Activated effector memory CD4-positive, alpha-beta T cell treated with anti-CD3 and anti-CD28 coated beads, Interleukin-2, amount 50 U/mL, for 16 hours (primary cell): ENCODE data around the gene AP1M2.
A peak's percentile ranks its signal among the peaks of the same experiment; 100 is the strongest.
"Not testable (repeated sequence)": the region's sequence is repeated elsewhere in the genome, so short reads cannot be mapped to it uniquely, and the experiment has no call there.

Experiments
- DNase-seq: peaks from one replicate; pipeline ENCODE4 v3.0.0-alpha.2; 2020

AP1M2 gene

GRCh38 chr19:10600149-10600548 is 13.0 kb upstream of the AP1M2 start:
- no peak for DNase-seq

DNA sequence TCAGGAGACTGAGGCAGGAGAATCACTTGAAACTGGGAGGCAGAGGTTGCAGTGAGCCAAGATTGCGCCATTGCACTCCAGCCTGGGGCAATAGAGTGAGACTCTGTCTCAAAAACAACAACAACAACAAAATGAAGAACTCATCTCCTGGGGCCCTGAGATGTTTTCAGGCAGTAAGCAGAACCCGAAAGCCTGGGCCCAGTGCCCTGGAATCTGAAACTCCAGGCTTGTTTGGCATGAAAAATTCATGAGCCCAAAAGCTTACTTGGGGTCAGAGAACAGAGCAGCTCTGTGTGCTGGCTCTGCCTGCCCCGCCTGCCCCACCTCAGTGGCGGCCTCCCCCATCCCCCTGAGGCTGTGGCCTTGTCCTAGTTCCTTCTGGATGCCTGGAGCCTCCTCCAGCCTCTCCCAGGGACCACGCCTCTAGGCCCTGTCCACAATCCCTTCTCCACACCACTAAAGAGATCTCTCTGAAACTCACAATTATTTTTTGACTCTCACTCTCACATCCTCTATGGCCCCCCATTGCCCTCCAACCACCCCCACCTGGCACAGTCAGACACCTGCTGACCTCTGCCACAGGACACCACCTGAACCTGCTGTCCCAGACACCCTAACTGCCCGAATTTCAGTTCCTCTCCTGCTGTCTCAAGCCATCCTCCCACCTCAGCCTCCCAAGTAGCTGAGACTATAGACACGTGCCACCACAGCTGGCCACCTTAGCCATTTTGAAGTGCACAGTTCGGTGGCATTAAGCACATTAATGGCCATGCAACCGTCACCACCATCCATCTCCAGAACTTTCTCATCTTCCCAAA is 6.9 kb upstream of the AP1M2 start:
- no peak for DNase-seq

GRCh38 chr19:10593148-10593547 is 6.0 kb upstream of the AP1M2 start:
- no peak for DNase-seq

- no peak for DNase-seq
Measured at GRCh38 chr19:10587839-10588150, 683 bp upstream of the AP1M2 start.

GRCh38 chr19:10586396-10586795 is 716 bp downstream of the AP1M2 start:
- no peak for DNase-seq

DNA sequence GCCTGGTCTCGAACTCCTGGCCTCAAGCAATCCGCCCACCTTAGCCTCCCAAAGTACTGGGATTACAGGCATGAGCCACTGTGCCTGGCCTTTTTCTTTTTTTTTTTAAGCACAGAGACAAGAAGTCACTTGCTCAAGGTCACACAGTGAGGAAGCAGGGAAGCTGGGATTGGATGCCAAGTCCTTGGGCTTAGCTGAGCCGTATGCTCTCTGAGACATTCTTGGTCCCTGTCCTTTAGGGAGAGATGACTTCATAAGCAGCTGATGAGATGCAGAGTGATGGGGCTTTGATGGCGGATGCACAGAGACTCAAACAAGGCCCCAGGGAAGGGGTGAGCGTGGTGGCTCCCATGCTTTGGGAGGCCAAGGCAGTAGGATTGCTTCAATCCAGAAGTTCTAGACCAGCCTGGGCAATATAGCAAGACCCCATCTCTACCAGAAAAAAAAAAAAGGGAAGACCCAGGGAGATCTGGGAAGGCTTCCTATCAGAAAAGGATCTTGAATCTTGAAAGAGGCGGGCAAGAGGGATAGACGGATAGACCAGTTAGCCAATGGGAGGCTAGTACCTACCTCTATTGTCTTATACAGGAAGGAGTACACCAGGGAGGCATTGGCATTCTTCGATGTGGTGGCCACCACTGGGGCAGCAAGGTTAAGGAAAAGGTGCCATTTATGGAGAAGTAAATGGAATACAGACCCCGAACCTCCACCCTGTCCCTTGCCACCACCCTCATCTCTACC is 3.9 kb downstream of the AP1M2 start:
- no peak for DNase-seq

DNA sequence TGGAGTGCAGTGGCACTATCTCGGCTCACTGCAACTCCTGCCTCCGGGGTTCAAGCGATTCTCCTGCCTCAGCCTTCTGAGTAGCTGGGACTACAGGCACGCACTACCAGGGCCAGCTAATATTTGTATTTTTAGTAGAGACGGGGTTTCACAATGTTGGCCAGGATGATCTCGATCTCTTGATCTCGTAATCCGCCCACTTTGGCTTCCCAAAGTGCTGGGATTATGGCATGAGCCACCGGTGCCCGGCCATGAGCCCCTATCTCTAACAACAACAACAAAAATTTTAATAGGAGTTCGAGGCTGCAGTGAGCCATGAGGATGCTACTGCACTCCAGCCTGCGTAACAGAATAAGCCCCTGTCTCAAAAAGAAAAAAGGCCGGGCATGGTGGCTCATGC is 5.0 kb downstream of the AP1M2 start:
- no peak for DNase-seq

GRCh38 chr19:10580979-10581631 is 6.0 kb downstream of the AP1M2 start:
- peak; percentile 94 for DNase-seq

- no peak for DNase-seq
Measured at GRCh38 chr19:10577951-10578350, 9.2 kb downstream of the AP1M2 start.

DNA sequence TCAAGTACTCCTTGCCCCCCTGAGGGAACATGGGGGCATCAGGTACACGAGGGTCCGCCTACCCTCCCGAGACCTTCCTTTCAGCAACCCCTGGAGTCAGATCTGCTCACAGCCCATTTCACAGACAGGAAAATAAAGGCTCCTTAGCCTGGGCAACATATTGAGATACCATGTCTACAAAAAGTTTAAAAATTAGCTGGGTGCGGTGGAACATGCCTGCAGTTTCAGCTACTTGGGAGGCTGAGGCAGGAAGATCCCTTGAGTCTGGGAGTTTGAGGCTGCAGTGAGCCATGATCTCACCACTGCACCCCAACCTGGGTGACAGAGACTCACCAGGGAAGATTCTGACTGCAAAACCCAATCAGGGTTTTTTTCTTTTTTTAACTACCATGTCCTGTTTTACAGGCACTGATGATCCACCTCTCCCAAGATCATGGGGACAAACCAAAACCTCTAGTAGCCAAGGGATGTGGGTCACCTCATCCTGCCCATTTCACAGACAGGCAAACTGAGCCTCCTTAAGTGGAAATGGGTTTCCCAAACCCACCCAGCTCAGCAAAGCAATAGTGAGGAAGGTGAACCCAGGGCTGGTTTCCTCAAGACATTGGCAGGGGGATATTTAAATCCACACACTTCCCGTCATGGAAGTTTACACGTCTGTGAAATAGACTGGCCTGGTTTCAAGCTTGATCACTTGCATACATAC is 11.9 kb downstream of the AP1M2 start:
- DNase-seq: no peak

DNA sequence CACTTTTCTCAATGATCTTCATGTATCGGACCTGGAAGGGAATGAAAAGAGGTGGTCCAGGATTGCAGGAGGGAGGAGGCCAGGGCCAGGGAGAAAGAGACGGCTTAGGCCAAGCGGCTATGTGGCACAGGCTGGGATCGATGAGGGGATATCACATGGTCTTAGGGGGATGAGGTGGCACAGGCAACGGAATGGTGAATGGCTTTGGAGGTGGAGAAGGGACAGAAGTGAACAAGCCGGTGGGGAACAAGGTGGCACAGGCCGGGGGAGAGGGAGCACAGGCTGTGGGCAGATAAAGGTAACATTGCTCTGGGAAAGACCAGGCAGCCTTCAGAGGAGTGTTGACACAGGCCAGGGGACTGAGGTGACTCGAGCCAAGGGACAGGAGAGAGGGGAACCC is 12.7 kb downstream of the AP1M2 start:
- DNase-seq: no peak

- DNase-seq: not testable (repeated sequence)
Measured at GRCh38 chr19:10573793-10574192, 13.3 kb downstream of the AP1M2 start.

GRCh38 chr19:10568826-10569651 is 18.1 kb downstream of the AP1M2 start, which contains the start of gene CDKN2D:
CDKN2D (minus strand) TSS chr19:10568979; CDS start chr19:10568653, 326 bp downstream.
- peak; percentile 100 for DNase-seq

DNA sequence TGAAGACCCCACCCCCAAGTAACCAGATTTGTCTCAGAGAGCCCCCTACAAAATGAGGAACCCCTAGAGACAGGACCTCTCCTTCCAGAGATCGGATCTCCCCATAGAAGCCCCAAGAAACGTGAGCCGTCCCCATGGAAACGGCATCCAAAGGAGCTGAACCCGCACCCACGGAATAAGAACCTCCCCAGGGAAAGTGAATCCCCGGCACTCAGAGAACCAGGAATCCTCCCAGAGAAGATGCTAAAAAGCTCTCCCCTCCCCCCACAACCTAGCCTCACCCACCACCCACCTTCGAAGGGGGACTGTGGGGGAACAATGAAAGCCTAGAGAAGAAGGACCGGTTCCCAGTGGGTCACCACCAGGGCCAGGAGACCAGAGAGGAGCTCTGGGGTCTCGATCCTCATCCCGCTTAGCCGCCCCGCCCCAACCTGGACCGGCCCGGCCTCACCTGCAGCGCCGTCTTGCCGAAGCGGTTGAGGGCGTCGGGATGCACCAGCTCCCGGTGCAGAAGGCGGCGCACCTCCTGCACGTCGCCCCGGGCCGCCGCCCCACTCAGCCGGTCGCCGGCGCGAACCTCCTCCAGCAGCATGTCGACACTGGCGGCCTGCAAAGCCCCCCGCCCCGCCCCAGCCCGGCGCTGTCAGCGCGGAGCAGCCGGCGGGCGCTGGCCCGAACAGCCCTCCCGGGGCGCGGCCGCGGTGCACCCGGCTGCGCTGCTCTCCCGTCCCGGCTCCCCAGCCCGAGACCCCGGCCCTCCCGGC is 18.9 kb downstream of the AP1M2 start:
- peak; percentile 86 for DNase-seq

DNA sequence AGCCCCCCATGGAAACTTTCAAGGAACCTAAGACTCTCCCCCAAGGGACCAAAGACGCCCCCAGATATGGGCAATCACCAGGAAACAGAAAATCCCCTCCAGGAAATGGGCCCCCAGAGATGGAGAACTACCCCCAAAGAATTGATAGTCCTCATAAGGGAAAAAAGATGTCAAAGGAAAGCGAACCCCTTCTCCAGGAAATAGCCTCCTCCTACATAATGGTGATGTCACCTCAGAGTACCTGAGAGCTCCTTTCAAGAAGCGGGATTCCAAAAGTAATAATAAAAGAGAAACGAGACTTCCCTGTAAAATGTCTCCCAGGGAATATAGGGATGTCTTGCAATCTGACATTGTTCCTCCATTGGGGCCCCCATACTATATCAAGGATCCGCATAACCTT is 19.5 kb downstream of the AP1M2 start:
- no peak for DNase-seq

- DNase-seq: peak; percentile 81
Measured at GRCh38 chr19:10566658-10567410, 20.3 kb downstream of the AP1M2 start.

DNA sequence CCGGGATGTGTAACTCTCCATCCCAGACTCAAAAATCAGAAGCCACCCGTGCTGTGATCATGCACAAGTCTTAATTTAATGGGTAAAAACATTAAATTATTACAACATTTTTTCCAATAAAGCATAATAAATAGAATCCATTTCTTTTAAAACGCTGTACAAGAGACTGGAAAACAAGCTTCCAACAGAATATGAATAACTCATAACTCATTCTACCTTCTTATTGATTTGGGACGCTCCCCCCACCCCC is 20.8 kb downstream of the AP1M2 start:
- no peak for DNase-seq

DNA sequence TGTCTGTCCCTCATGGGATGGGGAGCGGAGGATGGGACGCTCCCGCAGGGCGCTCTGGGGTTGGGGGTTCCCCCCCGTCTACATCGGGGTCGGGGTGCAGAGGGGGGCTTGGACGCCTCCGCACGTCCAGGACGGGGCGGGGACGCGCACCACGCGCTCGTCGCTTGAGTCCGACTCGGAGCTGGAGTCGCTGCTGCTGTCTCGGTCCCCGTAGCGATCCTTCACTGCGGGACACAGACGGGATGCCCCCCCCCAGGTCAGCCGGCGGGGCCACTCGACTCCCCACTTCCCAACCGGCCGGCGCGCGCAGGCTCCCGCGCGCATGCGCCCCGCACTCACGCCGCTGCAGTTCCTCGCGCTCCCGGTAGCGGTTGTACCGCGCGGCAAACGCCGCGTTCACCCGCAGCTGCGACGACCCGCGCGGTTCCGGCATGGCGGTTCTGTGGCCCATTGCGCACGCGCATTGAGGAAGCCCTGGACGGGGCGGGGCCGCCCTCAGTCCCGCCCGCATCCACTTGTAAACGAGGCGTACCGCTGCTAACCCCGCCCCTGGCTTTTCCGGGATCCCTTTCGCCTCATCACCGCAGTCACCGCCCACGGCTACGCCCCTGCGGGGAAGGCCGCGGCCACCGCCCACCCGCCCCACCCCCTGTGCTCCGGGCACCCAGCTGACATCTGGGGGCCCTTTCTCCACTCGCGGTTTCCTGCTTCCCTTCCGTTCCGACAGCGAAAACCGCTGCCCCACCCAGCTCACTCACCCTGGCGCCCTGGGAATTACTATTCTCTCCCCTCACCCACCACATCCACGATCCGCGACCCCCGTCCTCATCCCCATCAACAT is 21.3 kb downstream of the AP1M2 start, which contains the start of gene KRI1:
TSS of gene KRI1 (minus strand) at position 444 of the 841 bp plus-strand sequence. CDS start at position 433, 11 bp downstream.
- peak; percentile 99 for DNase-seq

GRCh38 chr19:10565028-10565566 is 22.0 kb downstream of the AP1M2 start:
- DNase-seq: peak; percentile 83

GRCh38 chr19:10562609-10563008 is 24.5 kb downstream of the AP1M2 start:
- DNase-seq: no peak
